NCI-H1436 treated with DMSO at 0.1 percent for 48 hours (cell line): ENCODE measurements around the gene CHRM4.
"Not testable (repeated sequence)": the region's sequence is repeated elsewhere in the genome, so short reads cannot be mapped to it uniquely, and the experiment has no call there.

Experiments used
- DNase-seq: peaks from one replicate; lab custom pipeline; 2025; lab: John Stamatoyannopoulos, UW

CHRM4 gene

DNA sequence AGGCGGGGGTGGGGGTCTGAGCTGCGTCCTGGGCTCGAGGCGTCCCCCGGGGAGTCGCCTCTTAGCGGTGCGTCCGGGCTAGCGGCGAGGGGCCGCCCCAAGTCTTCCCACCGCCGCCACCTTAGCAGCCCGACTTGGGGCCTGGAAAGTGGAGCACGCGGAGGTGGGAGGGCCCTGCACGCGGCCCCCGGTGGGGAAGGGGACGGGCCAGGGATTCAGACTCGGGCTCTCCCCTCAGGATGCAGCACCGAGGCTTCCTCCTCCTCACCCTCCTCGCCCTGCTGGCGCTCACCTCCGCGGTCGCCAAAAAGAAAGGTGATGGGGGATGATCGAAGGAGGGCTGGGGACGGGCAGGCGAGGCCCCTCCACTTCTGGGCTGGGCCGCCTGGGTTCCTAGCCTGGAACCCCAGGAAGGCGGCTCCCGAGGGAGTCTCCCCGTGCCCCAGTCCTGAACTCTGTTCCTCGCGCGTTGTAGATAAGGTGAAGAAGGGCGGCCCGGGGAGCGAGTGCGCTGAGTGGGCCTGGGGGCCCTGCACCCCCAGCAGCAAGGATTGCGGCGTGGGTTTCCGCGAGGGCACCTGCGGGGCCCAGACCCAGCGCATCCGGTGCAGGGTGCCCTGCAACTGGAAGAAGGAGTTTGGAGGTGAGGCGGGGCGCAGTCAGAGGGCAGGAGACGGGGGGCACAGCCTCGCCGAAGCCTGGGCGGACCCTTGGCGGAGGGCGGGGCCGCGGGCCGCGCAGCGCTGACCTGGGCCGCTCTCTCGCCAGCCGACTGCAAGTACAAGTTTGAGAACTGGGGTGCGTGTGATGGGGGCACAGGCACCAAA is 9.5 kb downstream of the CHRM4 start:
- DNase-seq = no peak

DNA sequence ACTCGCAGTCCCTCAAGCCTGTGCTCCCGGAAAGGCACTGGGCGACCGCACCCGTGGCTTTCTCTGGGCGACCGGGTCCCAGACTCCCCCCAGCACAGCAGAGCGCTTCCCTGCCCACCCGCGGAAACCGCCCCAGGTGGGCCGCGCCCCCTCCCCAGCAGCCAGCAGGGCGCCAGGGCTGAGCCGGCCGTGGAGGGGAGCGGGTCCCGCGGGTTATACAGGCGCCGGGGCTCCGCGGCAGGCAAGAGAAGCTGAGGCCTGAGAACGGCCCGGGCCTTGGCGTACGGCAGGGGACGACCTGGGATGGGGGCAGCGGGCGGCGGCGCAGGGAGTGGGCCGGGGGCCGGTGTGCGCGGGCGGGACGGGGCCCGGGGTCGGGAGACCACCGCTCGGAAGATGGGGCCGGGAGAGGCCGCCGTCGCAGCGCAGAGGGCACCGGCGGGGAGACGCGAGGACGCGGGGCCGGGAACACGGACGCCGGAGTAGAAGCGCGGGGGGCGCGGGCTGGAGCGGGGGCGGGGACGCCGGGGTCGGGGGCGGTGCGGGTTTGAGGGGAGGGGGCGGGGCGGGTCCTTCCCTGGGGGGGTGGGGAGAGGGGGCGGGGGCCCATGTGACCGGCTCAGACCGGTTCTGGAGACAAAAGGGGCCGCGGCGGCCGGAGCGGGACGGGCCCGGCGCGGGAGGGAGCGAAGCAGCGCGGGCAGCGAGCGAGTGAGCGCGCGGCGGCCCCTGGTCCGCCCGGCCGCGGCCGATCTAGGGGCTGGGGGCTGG is 10.3 kb downstream of the CHRM4 start, which contains the start of gene MDK:
Gene MDK (plus strand): TSS at position 622 of the 771 bp plus-strand sequence. CDS start 389 bp downstream, outside the sequence.
- DNase-seq = no peak

DNA sequence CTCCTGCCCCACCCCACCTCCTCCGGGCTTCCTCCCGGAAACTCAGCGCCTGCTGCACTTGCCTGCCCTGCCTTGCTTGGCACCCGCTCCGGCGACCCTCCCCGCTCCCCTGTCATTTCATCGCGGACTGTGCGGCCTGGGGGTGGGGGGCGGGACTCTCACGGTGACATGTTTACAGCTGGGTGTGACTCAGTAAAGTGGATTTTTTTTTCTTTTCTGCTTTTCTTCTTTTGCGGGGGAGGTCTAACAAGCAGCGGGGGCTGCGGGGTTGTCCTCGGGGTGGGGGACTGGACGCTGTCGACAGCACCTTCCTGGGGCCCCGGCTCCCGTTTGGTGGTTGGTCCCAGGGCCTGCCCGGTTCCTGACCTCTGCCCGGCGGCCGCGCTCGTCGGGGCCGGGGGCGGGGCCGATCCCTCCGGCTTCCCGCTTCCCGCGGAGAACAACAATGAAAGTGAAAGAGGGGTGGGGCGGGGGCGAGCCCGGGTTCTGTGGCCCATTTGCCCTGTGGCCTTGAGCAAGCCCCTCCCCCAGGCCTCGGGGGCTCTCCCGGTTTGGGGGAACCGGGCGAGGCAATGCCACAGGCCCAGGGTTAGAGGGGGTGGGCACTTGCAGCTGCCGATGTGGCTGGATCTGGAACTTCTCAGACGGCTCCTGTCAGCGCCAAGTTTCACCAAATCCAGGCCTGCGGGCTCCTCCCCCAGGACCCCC is 11.1 kb downstream of the CHRM4 start:
- DNase-seq = no peak

DNA sequence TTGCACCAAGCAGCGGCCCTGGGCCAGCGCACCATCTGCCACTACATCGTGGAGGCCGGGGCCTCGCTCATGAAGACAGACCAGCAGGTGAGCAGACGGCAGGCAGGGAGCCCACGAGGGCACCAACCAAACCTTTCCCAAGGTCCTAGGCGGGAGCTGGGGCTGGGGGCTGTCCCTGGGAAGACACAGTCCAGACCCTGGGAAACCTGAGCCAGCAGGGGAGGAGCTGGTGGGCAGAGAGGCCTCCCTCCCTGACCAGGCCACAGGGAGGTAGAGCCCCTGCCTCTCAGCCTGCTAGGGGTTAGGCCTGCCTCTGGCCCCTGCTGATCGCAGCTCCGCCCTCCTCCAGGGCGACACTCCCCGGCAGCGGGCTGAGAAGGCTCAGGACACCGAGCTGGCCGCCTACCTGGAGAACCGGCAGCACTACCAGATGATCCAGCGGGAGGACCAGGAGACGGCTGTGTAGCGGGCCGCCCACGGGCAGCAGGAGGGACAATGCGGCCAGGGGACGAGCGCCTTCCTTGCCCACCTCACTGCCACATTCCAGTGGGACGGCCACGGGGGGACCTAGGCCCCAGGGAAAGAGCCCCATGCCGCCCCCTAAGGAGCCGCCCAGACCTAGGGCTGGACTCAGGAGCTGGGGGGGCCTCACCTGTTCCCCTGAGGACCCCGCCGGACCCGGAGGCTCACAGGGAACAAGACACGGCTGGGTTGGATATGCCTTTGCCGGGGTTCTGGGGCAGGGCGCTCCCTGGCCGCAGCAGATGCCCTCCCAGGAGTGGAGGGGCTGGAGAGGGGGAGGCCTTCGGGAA is 11.9 kb downstream of the CHRM4 start:
- DNase-seq = not testable (repeated sequence)

DNA sequence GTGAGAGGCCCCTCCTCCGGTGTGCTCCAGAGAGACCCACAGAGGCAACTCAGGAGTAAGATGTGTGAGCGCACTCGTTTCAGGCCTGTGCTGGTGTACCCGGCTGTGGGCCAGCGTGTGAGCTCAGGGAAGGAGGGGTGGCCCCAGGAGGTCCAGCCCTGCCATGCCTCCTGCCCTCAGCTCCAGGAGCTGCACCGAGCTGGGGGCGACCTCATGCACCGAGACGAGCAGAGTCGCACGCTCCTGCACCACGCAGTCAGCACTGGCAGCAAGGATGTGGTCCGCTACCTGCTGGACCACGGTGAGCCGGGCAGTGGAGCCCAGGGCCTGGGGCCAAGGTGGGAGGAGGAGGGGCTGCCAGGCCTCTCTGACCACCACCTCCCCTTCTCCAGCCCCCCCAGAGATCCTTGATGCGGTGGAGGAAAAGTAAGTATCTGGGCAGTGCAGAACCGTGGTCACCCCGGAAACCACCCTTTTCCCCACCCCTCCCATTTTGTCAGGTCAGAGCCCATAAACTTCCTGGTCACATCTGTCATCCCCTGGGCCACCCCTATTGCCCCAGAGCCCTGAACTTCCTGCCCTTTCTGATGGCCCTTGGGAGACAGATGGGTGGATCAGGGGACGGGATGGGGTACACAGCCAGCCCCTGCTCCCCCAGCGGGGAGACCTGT is 12.6 kb downstream of the CHRM4 start:
- no peak for DNase-seq

DNA sequence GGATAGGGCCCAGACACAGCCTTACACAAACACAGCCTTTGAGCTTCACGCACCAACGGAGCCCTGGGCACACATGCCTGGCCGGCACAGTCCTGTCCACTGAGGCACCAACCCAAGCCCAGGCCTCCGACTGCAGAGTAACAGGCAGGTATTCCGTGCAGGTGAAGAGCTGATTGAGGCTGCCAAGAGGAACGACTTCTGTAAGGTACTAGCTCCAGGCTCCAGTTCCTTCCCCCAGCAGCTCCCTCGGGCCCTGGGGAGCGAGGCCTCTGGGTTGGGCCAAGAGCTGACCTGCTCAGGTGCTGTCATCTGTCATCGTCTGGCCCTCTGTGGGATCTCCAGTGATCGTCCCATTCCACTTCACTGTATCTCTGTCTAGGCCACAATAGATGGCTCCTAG is 13.3 kb downstream of the CHRM4 start:
- DNase-seq = no peak

DNA sequence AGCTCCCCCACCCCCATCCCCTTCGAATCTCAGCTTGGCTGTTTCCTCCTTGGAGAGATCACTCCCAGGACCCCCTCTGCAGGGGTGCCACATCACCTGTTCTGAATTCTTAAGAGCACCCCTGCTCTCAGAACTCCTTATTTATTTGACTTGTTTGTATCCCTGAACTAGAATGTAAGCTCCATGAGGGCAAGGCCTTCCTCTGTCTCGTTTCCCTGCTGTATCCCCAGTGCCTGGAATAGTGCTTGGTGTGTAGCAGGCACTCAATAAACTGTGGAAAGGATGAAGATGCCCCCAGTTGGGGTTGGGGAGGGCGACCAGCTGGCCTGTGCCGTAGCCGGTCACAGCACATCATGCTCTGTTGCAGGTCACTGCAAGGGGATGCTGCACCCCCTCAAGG is 13.7 kb downstream of the CHRM4 start:
- DNase-seq = no peak

DNA sequence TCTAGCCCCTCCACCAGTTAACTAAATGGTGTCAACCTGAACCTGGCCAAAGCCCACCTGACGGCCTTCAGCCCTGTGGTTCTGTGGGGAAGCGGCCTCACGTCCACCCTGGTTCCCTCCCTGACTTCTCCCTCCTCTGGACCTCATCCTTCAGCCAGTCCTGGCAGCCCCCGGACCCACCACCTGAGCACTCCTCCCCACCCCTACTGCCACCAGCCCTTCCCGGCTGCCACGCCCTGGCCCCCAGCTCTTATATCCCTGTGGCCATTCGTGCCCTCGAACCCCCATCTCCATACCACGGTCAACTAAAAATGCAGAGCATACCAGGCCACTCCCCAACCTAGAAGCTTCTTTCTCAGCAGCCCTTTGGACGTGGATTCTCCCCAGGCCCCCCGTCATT is 14.3 kb downstream of the CHRM4 start:
- DNase-seq = no peak

DNA sequence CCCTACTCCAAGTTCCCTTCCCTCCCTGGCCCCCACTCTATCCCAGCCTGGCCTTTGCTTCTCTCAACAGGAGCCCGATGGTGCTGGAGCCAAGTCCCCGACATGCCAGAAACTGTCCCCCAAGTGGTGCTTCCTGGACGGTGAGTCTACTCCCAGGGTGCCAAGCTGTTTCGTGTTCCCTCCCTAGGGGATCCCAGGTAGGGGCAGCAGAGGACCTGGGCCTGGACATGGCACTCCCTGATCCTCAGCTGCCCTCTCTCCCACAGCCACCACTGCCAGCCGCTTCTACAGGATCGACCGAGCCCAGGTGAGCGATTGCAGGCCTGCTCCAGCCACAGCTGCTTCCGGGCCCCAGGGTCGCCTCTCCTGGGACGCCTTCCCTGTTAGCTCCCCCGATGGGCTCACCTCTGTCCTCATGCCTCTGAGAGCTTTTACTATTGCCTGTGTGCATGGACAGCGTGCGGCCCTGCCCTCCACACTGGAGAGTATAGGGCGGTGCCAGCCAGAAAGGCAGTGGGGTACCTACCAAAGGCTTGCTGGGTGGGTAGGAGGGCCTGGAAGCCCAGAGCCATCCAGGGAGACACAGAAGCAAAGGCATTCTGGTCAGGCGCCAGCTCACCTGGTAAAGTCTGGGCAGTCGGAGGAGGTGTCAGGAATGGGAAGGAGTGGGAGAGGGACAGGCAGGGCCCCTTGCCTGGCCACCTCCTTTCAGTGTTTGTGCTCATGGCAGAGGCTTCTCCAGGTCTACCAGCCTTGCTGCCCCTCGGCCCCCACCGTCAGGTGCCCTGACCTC is 15.1 kb downstream of the CHRM4 start:
- DNase-seq = no peak

DNA sequence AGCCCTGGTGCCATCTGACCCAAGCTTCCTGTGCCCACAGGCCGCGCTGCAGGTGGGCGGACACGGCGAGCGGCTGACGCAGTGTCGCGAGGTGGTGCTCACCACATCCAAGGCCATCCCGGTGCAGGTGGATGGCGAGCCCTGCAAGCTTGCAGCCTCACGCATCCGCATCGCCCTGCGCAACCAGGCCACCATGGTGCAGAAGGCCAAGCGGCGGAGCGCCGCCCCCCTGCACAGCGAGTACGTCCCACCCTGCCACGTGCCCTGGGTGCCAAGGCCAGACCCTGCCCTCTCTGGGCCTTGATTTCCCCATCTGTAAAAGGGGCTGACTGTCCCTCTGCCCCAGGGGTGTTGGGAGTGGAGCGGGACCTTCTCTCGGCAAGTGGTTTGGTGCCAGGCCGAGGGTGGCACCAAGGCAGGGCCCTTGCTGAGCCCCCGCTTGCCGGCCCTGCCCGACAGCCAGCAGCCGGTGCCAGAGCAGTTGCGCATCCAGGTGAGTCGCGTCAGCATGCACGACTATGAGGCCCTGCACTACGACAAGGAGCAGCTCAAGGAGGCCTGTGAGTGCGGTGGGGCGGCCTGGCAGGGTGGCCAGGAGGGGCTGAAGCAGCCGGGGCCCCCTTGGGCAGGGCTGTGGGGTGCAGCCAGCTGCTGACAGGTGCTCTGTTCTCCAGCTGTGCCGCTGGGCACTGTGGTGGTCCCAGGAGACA is 16.0 kb downstream of the CHRM4 start:
- no peak for DNase-seq

DNA sequence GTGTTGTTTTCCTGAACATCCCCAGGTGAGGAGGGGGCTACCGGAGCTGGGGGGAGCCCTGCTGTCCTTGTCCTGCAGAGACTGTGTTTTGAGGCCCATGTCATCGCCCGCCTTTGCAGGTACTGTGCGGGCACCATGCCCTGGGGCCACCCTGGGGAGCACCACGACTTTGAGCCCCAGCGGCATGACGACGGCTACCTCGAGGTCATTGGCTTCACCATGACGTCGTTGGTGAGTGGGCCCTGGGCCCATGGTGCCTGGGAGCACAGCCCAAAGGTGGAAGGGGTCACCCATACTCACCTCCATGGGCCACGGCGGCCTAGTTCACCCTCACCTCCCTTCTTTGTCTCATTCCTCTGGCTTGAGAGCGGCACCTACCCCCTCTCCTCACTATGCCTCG is 16.8 kb downstream of the CHRM4 start:
- no peak for DNase-seq

DNA sequence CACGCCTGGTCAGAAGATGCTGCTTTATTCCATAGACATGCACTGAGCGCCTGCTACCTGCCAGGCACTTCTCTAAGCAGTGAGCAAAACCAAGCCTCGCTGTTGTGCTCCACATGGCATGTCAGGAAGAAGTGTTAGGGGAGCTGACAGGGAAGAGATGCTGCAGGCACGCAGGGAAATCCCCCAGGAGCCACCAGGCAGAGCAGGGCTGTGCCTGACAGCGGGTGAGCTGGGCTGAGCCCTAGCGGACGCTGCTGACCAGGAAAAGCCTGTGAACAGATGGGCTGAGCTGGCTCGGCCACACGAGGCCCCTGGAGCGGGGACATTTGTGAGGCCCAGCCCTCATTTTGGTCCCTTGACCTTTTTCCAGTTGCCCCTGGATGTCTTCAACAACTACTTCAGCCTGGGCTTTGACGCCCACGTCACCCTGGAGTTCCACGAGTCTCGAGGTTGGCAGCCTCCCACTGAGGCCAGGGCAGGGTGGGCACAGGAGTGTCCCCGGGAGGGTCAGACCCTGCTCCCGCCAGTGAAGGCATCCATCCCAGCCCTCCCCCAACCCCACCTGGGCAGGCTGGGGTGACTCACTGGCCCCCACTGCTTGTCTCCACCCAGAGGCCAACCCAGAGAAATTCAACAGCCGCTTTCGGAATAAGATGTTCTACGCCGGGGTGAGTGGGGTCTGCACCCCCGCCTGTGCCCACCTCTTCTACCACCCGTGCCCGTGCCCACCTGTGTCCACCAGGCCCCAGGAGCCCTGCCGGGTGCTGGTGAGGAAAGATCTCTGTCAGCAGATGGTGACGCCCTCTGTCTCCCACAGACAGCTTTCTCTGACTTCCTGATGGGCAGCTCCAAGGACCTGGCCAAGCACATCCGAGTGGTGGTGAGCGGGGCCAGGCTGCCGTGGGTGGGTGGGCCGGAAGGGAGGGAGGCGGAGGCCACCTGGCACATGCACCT is 17.5 kb downstream of the CHRM4 start:
- DNase-seq = no peak

DNA sequence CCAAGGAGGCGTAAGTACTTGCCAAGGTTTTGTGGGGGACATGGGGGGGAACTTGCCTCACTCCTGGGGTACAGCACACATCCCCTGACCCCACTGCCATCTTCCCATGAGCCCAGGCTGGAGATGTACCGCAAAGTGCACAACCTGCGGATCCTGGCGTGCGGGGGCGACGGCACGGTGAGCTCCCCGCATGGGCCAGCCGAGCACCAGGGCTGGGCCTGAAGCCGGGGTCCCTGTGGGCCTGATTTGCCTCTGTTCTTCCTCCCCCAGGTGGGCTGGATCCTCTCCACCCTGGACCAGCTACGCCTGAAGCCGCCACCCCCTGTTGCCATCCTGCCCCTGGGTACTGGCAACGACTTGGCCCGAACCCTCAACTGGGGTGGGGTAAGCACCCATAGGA is 19.1 kb downstream of the CHRM4 start:
- not testable (repeated sequence) for DNase-seq

DNA sequence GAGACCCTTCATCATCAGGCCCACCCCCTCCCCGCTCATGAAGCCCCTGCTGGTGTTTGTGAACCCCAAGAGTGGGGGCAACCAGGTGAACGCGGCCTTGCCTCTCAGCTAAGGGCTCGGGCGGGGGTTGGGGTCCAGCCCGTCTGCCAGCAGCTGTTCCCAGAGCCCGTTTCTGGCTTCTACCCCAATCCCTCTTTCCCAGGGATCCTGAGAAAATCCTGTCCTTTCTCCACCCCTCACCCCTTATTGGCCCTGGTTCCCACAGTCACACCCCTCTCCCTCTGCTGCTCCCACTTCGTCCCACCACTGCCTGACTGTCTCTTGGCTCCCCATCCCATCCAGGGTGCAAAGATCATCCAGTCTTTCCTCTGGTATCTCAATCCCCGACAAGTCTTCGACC is 19.5 kb downstream of the CHRM4 start:
- DNase-seq = no peak

DNA sequence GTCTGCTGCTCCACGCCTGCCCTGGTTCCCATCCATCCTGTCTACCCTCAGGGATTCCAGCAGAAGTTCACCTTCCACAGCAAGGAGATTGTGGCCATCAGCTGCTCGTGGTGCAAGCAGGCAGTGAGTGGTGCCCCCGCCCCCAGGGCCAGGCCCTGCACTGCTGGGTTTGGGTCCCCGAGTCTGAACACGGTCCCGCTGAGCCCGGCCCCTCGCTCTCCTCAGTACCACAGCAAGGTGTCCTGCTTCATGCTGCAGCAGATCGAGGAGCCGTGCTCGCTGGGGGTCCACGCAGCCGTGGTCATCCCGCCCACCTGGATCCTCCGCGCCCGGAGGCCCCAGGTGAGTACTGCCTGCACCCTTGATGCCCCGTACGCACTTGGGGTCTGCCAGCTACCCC is 20.3 kb downstream of the CHRM4 start:
- DNase-seq = not testable (repeated sequence)

DNA sequence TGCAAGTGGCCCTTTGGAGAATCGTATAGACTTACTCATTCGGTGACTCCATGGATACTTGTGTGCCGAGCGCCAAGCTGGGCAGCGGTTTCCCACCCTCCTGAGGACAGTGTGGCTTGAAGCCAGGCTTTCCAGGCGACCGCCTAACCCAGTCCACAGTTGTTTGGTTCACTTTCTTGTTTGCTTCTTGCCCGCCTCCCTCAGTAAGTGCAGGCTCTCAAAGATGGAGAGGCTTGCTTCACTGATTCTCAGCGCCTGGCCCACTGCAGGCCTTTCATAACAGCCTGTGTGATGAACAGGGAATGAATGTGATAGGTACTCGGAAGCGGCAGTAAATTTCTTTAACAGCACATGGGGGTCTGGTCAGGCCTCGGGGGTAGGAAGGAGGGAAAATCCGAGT is 21.3 kb downstream of the CHRM4 start:
- DNase-seq = no peak

DNA sequence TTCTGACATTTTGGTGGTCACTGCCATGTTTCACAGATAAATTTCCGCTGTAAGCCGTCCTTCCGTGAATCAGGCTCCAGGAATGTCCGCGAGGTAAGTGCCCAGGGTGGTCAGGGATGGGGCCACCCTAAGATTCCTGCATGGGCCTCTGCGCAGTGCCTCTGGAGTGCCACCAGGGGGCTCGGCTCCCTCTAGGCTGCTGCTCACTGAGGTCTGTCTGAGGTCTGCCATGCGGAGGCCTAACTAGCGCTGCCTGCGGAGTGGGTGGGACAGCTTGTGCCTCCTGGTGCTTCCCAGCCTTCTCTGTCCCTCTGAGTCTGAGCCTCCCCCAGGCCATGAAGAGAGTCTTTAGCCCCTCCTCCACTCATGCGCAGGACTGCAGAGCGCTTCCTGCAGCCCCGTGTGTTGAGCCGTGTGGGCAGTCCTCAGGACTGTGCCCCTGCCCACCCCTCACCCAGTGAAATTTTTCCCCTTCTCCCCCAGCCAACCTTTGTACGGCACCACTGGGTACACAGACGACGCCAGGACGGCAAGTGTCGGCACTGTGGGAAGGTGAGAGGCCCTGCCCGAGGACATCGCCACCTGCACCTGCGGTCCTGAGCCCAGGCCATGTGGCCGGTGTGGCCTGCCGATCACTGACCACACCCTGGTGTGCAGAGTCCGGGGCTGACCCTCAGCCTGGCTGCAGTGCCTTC is 22.0 kb downstream of the CHRM4 start:
- DNase-seq = no peak

DNA sequence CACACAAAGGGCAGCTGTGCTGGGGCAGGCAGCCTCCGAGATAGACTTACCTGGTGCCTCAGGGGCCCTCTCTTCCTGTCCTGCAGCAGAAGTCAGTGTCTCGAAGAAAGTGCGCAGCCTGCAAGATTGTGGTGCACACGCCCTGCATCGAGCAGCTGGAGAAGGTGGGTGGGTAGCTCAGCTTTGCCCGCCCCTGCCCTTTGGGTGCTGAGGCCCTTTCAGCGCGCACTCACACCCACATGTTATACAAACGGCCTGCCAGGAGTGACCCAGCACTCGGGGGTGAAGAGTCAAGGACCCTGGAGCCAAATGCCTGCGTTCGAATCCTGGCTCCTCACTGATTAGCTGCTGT is 23.7 kb downstream of the CHRM4 start:
- DNase-seq = no peak
